Fibroblast of skin of left quadriceps (primary cell): ENCODE measurements around the gene HS3ST5.

ENCODE experiments used
- DNase-seq, 2 experiments: peaks; one replicate each; pipeline ENCODE4 v3.0.0-alpha.2; 2013; ENCODE audit warnings: low read depth in 2 of 2

HS3ST5 gene

GRCh38 chr6:114195631-114196403 lies 147.0 kb downstream of the HS3ST5 start:
- DNase-seq: no peak

- no peak for DNase-seq
Observed at GRCh38 chr6:114195027-114195365, 147.8 kb downstream of the HS3ST5 start.

GRCh38 chr6:114194362-114195026 lies 148.3 kb downstream of the HS3ST5 start:
- no peak for DNase-seq

- DNase-seq: no peak
Observed at GRCh38 chr6:114187563-114187962, 155.3 kb downstream of the HS3ST5 start.

GRCh38 chr6:114181664-114182063 lies 161.2 kb downstream of the HS3ST5 start:
- DNase-seq: no peak

- DNase-seq: no peak
Observed at GRCh38 chr6:114179411-114179810, 163.4 kb downstream of the HS3ST5 start.

- DNase-seq: no peak
Observed at GRCh38 chr6:114176726-114177125, 166.1 kb downstream of the HS3ST5 start.

- DNase-seq: no peak
Observed at GRCh38 chr6:114172576-114173260, 170.1 kb downstream of the HS3ST5 start.

GRCh38 chr6:114171473-114171872 lies 171.3 kb downstream of the HS3ST5 start:
- DNase-seq: no peak

GRCh38 chr6:114170958-114171387 lies 171.8 kb downstream of the HS3ST5 start:
- no peak for DNase-seq

- no peak for DNase-seq
Observed at GRCh38 chr6:114170372-114170771, 172.5 kb downstream of the HS3ST5 start.

- DNase-seq: no peak
Observed at GRCh38 chr6:114169763-114170162, 173.1 kb downstream of the HS3ST5 start.

GRCh38 chr6:114167583-114168576 lies 174.9 kb downstream of the HS3ST5 start:
- no peak for DNase-seq

- DNase-seq: no peak
Observed at GRCh38 chr6:114164207-114164606, 178.6 kb downstream of the HS3ST5 start.

GRCh38 chr6:114162691-114163347 lies 180.0 kb downstream of the HS3ST5 start:
- no peak for DNase-seq

GRCh38 chr6:114160881-114161280 lies 181.9 kb downstream of the HS3ST5 start:
- no peak for DNase-seq

GRCh38 chr6:114159727-114160126 lies 183.1 kb downstream of the HS3ST5 start:
- no peak for DNase-seq

- no peak for DNase-seq
Observed at GRCh38 chr6:114158838-114159694, 183.8 kb downstream of the HS3ST5 start.

- no peak for DNase-seq
Observed at GRCh38 chr6:114158411-114158810, 184.4 kb downstream of the HS3ST5 start.

- no peak for DNase-seq
Observed at GRCh38 chr6:114157848-114158247, 185.0 kb downstream of the HS3ST5 start.
